Measurements from ENCODE around the gene TTC17. TPM values are rescaled to one million over a fixed set of nuclear protein-coding genes. Genes with fewer than 3 reads are reported as not detected.
"Not testable (repeated sequence)": the region's sequence is repeated elsewhere in the genome, so short reads cannot be mapped to it uniquely, and the experiment has no call there.

TTC17 gene
- total RNA-seq, 2 donors from 2014 or later, result 33.6 to 45.3 TPM

DNA sequence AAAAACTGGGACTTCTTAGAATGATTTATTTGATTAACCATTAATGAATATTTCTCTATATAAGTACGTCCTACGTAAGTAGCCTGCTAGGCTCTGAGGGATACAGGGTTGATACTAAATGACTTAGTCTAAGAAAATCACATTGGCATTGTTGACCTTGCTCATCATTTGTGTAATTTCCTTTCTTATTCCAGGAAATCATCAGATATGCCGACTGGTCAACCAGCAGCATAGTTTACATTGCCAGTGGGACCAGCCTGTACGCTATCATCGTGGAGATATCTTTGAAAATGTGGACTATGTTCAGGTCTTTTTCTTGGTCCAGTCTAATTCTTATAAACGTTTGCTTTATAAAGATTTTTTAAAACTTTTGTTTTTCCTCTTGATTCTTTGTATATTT is 42.5 kb downstream of the TTC17 start:
- Histone ChIP-seq H3K4me1 (no peaks in the 10 kb centered on the region), H3K36me3 (peaks cover 80% of the 10 kb centered on the region), H3K27me3 (no peaks in the 10 kb centered on the region), H3K27ac (no peak overlapping the region), H3K4me3 (no peak overlapping the region), H3K9me3 (no peaks in the 10 kb centered on the region)
- DNase-seq (ENCODE audit: low spot score), result no peak
- no peak for TF ChIP-seq CTCF (IDR thresholded peaks at IDR 0.05)

GRCh38 chr11:43401811-43402210 is 43.1 kb downstream of the TTC17 start:
- H3K4me3 ChIP-seq; H3K27me3 ChIP-seq; H3K4me1 ChIP-seq; H3K27ac ChIP-seq; DNase-seq (ENCODE audit: low spot score); H3K9me3 ChIP-seq: not testable (repeated sequence)
- peaks cover 78% of the 10 kb centered on the region for H3K36me3 ChIP-seq

DNA sequence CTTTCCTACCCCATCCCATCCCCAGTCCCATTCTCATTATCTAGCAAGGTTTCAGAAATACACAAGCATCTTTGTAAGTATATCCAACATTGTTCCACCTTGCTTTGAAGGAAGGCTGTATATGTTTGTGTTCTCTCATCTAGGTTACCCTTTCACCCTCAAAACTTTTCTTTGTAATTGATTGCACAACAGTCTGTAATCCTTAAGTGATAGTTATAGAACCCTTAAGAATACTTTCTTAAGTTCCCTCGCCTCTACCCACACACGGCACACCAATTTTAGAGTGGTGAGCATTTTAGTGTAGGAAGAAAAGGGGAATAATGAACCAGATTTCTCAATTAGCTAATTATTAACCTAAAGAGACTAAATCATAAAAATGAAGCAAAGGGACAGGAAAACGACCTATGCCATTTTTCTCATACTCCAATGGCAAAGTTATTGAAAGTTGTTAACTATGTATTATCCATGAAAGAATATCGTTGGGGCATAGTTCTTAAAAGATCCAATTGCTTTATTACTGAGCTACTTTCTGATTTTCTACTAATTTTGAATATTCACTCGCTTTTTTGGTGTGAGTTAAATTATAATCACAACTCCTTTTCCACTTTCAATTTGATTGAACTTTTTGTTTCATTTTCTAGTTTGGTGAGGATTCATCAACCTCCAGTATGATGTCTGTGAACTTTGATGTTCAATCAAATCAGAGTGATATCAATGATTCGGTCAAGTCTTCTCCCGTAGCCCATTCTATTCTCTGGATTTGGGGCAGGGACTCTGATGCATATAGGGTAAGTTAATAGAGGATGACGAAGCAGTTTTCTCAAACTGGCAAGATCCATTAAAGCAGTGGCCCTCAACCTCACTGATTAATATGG is 44.9 kb downstream of the TTC17 start:
- peaks cover 74% of the 10 kb centered on the region for H3K36me3 ChIP-seq
- H3K4me3 ChIP-seq, result no peak overlapping the region
- no peak for TF ChIP-seq CTCF (IDR thresholded peaks at IDR 0.05)
- no peaks in the 10 kb centered on the region for H3K9me3 ChIP-seq
- DNase-seq (ENCODE audit: low spot score), result no peak
- no peaks in the 10 kb centered on the region for H3K4me1 ChIP-seq
- H3K27me3 ChIP-seq, result no peaks in the 10 kb centered on the region
- H3K27ac ChIP-seq, result no peak overlapping the region

DNA sequence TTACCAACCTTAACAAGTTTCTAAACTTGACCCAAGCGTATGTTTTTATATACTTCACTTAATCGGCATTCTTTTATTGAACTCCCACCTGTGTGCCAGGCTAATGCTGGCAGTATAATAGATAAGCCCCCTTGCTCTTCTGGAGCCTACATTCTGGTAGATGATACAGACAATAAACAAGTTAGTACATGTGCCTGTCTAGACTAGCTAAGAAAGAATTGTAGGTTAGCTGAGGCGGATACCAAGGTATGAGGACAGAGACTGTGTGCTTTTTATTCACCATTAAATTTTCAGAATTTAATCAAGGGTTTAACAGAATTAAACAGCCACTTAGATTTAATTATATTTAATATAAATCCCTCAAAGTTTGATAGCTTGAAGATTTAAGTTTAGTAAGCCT is 45.7 kb downstream of the TTC17 start:
- Histone ChIP-seq H3K4me3 (no peak overlapping the region), H3K36me3 (peaks cover 82% of the 10 kb centered on the region), H3K4me1 (no peaks in the 10 kb centered on the region), H3K9me3 (no peaks in the 10 kb centered on the region), H3K27me3 (no peaks in the 10 kb centered on the region), H3K27ac (no peak overlapping the region)
- no peak for TF ChIP-seq CTCF (IDR thresholded peaks at IDR 0.05)
- no peak for DNase-seq (ENCODE audit: low spot score)

GRCh38 chr11:43404836-43405479 is 46.2 kb downstream of the TTC17 start:
- no peaks in the 10 kb centered on the region for H3K27me3 ChIP-seq
- H3K27ac ChIP-seq, result no peak overlapping the region
- DNase-seq (ENCODE audit: low spot score), result no peak
- H3K4me3 ChIP-seq, result no peak overlapping the region
- no peaks in the 10 kb centered on the region for H3K9me3 ChIP-seq
- no peaks in the 10 kb centered on the region for H3K4me1 ChIP-seq
- no peak for TF ChIP-seq CTCF (IDR thresholded peaks at IDR 0.05)
- peaks cover 86% of the 10 kb centered on the region for H3K36me3 ChIP-seq

DNA sequence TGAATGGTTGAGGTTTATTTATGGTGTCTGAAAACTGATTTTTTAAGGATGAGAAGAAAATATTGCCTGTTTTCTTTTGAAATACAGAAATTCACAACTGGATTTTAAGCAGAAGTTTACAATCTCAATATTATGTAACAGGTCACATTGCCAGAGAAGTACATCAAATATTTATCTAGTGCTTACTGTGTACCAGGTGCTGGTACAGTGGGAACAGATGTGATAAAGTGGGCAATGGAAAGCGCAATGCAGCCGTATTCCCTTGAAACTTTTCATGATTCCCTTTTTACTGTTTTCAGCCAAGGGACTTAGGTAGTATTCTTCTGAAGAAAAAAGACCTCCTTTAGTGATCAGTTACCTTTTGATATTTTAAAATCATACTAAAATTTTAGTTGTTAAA is 49.6 kb downstream of the TTC17 start:
- DNase-seq (ENCODE audit: low spot score), result no peak
- no peaks in the 10 kb centered on the region for H3K27me3 ChIP-seq
- H3K9me3 ChIP-seq, result no peaks in the 10 kb centered on the region
- H3K4me3 ChIP-seq, result no peak overlapping the region
- H3K36me3 ChIP-seq, result peaks cover 78% of the 10 kb centered on the region
- no peak for TF ChIP-seq CTCF (IDR thresholded peaks at IDR 0.05)
- no peaks in the 10 kb centered on the region for H3K4me1 ChIP-seq
- no peak overlapping the region for H3K27ac ChIP-seq

Data from right atrium auricular region (tissue), 2 donors.